ENCODE data around the gene WNT7B. TPM values are rescaled to one million over a fixed set of nuclear protein-coding genes. Genes with fewer than 3 reads are reported as not detected.

The WNT7B gene
- total RNA-seq, 1 experiment from 2014 or later, result 66.9 TPM

GRCh38 chr22:45889539-45890350 is 87.2 kb downstream of the WNT7B start:
- no peak for DNase-seq
- H3K27me3 ChIP-seq (ENCODE audit: insufficient read depth, low read depth), result no peaks in the 10 kb centered on the region
- peaks cover 32% of the 10 kb centered on the region for H3K4me1 ChIP-seq (replicated peaks; ENCODE audit: insufficient read depth)
- H4K20me1 ChIP-seq (ENCODE audit: insufficient read depth), result no peaks in the 10 kb centered on the region
- no peak overlapping the region for H3K27ac ChIP-seq
- TF ChIP-seq EZH2 (IDR thresholded peaks at IDR 0.05; ENCODE audit: low read depth) (no peak), CTCF (conservative IDR thresholded peaks at IDR 0.05) (no peak)
- H3K36me3 ChIP-seq (ENCODE audit: low read depth), result no peaks in the 10 kb centered on the region
- H3K4me2 ChIP-seq, result no peak overlapping the region
- H3K9me2 ChIP-seq (ENCODE audit: insufficient read depth), result no peaks in the 10 kb centered on the region
- no peak overlapping the region for H2AFZ ChIP-seq
- ChIA-PET CTCF (no interaction called here), POLR2A (ENCODE audit: unreplicated experiment) (no interaction called here)
- intact Hi-C loops (cut with micrococcal nuclease; ENCODE audit: unreplicated experiment), result no loop called here
- H3K4me3 ChIP-seq, result no peak overlapping the region
- no peaks in the 10 kb centered on the region for H3K79me2 ChIP-seq (ENCODE audit: low read depth)
- no TSS peak for BruUV-seq (replicated peaks)
- H3K9me3 ChIP-seq (ENCODE audit: insufficient read depth, low read depth), result no peaks in the 10 kb centered on the region
- peaks cover 23% of the 10 kb centered on the region for H3F3A ChIP-seq (ENCODE audit: insufficient read depth, low read depth)

- no peaks in the 10 kb centered on the region for H3K9me3 ChIP-seq (ENCODE audit: insufficient read depth, low read depth)
- DNase-seq, result no peak
- no TSS peak for BruUV-seq (replicated peaks)
- no peak overlapping the region for H3K4me2 ChIP-seq
- intact Hi-C loops (cut with micrococcal nuclease; ENCODE audit: unreplicated experiment), result no loop called here
- ChIA-PET CTCF (no interaction called here), POLR2A (ENCODE audit: unreplicated experiment) (no interaction called here)
- H3K4me1 ChIP-seq (replicated peaks; ENCODE audit: insufficient read depth), result peaks cover 28% of the 10 kb centered on the region
- TF ChIP-seq EZH2 (IDR thresholded peaks at IDR 0.05; ENCODE audit: low read depth) (no peak), CTCF (conservative IDR thresholded peaks at IDR 0.05) (no peak)
- H3F3A ChIP-seq (ENCODE audit: insufficient read depth, low read depth), result peaks cover 26% of the 10 kb centered on the region
- H3K9me2 ChIP-seq (ENCODE audit: insufficient read depth), result no peaks in the 10 kb centered on the region
- H3K79me2 ChIP-seq (ENCODE audit: low read depth), result no peaks in the 10 kb centered on the region
- no peak overlapping the region for H2AFZ ChIP-seq
- no peaks in the 10 kb centered on the region for H4K20me1 ChIP-seq (ENCODE audit: insufficient read depth)
- no peaks in the 10 kb centered on the region for H3K27me3 ChIP-seq (ENCODE audit: insufficient read depth, low read depth)
- no peaks in the 10 kb centered on the region for H3K36me3 ChIP-seq (ENCODE audit: low read depth)
- no peak overlapping the region for H3K4me3 ChIP-seq
- H3K27ac ChIP-seq, result no peak overlapping the region
Observed at GRCh38 chr22:45889093-45889538, 87.8 kb downstream of the WNT7B start.

- intact Hi-C loops (cut with micrococcal nuclease; ENCODE audit: unreplicated experiment), result no loop called here
- Histone ChIP-seq H3K4me3 (no peak overlapping the region), H3K27ac (no peak overlapping the region), H3K27me3 (ENCODE audit: insufficient read depth, low read depth) (no peaks in the 10 kb centered on the region), H3F3A (ENCODE audit: insufficient read depth, low read depth) (peaks cover 20% of the 10 kb centered on the region), H3K4me1 (replicated peaks; ENCODE audit: insufficient read depth) (peaks cover 21% of the 10 kb centered on the region), H2AFZ (no peak overlapping the region), H3K36me3 (ENCODE audit: low read depth) (no peaks in the 10 kb centered on the region), H3K79me2 (ENCODE audit: low read depth) (no peaks in the 10 kb centered on the region), H4K20me1 (ENCODE audit: insufficient read depth) (no peaks in the 10 kb centered on the region), H3K4me2 (no peak overlapping the region), H3K9me2 (ENCODE audit: insufficient read depth) (no peaks in the 10 kb centered on the region), H3K9me3 (ENCODE audit: insufficient read depth, low read depth) (no peaks in the 10 kb centered on the region)
- BruUV-seq (replicated peaks), result no TSS peak
- ChIA-PET CTCF (no interaction called here), POLR2A (ENCODE audit: unreplicated experiment) (no interaction called here)
- no peak for DNase-seq
- no peak for TF ChIP-seq EZH2 (IDR thresholded peaks at IDR 0.05; ENCODE audit: low read depth)
- TF ChIP-seq CTCF (conservative IDR thresholded peaks at IDR 0.05), result no peak
Observed at GRCh38 chr22:45888221-45889092, 88.5 kb downstream of the WNT7B start.

Measured in PC-9 (cell line).